Epithelial cell of proximal tubule (primary cell): ENCODE results near the gene SRCAP. TPM values are rescaled to one million over a fixed set of nuclear protein-coding genes. Genes with fewer than 3 reads are reported as not detected.

Experiments used
- DNase-seq: peaks from one replicate; pipeline ENCODE4 v3.0.0-alpha.2; 2011; ENCODE audit warnings: low read depth
- H3K4me3 ChIP-seq: 2 replicates; pipeline ENCODE4 v1.5.1; 2011; ENCODE audit warnings: low read depth, mild to moderate bottlenecking, low read length
- CTCF ChIP-seq: conservative IDR thresholded peaks from 2 replicates; pipeline ENCODE4 v1.5.1; 2012; ENCODE audit warnings: low read depth, mild to moderate bottlenecking, low read length
- total RNA-seq: library from RNA; depleted of rRNA; stranded (reverse); fragments of >200 nt; gene quantifications from 2 replicates; pipeline ENCODE4 v1.2.3, GENCODE V29; 2015

Gene SRCAP
- total RNA-seq, 1 donor from 2014 or later = 11.8 TPM

DNA sequence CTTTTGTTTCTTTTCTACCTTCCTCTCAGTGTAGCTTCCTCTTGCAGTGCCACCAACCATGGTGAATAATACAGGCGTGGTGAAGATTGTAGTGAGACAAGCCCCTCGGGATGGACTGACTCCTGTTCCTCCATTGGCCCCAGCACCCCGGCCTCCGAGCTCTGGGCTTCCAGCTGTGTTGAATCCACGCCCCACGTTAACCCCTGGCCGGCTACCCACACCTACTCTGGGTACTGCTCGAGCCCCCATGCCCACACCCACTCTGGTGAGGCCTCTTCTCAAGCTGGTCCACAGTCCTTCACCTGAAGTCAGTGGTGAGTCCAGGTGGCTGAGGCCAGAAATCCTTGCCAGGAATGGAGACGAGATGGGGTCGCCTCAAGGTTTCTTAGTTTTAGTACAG, 23.9 kb downstream of the SRCAP start:
- TF ChIP-seq CTCF = no peak
- no peak overlapping the region for H3K4me3 ChIP-seq
- DNase-seq = no peak

DNA sequence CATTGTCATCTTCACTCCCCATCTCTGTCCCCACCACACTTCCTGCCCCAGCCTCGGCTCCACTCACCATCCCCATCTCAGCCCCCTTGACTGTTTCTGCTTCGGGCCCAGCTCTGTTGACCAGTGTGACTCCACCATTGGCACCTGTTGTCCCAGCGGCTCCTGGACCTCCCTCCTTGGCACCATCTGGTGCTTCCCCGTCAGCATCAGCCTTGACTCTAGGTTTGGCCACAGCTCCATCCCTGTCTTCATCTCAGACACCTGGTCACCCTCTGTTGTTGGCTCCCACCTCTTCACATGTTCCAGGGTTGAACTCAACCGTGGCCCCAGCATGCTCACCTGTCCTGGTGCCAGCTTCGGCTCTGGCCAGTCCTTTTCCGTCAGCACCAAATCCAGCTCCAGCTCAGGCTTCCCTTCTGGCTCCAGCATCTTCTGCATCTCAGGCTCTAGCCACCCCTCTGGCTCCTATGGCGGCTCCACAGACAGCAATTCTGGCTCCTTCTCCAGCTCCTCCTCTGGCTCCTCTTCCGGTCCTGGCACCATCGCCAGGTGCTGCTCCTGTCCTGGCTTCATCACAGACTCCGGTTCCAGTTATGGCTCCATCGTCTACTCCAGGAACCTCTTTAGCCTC, 24.9 kb downstream of the SRCAP start:
- TF ChIP-seq CTCF = no peak

GRCh38 chr16:30724641-30725417, 25.9 kb downstream of the SRCAP start:
- no peak for DNase-seq
- H3K4me3 ChIP-seq = no peak overlapping the region
- no peak for TF ChIP-seq CTCF

More for the DNA sequence above, 24.9 kb downstream of the SRCAP start:
- no peak for DNase-seq
- no peak overlapping the region for H3K4me3 ChIP-seq

DNA sequence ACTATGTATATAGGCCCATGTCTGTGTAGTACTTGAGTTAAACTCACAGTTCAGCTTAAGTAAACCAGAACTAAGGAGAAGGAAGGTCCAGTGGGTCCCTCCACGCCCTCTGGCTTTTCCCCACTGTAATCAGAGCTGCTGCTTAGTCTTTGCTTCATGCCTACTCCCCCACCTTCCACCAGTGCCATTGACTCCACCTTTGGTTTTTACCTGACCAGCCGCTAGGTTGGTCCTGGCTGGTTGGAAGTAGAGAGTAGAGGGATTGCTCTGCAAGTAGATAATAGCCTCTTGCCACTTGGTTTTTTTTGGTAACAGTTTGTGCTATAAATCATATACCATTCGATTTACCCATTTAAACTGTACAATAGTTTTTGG, 26.4 kb downstream of the SRCAP start:
- no peak for DNase-seq
- H3K4me3 ChIP-seq = no peak overlapping the region
- no peak for TF ChIP-seq CTCF

DNA sequence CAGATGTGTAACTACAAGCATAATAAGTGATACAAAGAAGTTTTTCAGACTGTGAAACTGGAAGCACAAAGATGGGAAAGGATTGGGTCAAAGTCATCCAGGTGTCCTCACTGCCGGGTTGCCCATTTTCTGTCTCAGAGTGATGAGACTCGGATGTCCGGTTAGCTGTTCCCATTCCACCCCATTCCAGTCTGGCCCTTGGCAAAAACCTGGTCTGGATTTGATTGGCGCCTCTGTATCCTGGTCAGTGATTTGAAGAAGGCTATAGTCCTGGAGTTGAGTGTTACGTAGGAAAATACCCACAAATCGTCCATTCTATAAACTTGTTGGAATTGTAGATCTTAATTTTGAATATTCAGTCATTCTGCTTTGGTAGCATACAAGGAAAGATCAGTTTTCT, 29.4 kb downstream of the SRCAP start:
- no peak for DNase-seq

DNA sequence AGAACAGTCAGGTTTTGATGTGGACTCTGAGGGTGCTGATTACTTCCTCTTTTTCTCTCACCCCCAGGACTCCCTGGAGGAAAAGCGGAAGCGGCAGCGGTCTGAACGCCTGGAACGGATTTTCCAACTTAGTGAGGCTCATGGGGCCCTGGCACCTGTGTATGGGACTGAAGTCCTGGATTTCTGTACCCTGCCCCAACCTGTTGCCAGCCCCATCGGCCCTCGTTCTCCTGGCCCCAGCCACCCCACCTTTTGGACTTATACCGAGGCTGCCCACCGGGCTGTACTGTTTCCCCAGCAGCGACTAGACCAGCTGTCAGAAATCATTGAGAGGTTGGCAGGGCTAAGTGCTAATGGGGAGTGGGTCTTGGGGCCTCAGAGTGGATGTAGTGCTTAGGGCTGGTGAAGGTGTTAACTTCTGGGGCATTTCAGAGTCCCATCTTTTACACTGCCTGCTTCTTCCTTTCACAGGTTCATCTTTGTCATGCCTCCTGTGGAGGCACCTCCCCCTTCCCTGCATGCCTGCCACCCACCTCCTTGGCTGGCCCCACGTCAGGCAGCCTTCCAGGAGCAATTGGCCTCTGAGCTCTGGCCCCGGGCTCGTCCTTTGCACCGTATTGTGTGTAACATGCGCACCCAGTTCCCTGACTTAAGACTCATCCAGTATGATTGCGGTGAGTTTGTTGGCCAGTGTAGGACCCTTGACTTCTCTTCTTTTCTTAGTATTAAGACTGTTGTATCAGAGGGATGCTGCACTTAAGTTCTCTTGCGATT, 30.1 kb downstream of the SRCAP start:
- no peak overlapping the region for H3K4me3 ChIP-seq
- no peak for DNase-seq
- TF ChIP-seq CTCF = no peak

More for the DNA sequence above, 29.4 kb downstream of the SRCAP start:
- no peak for TF ChIP-seq CTCF
- H3K4me3 ChIP-seq = no peak overlapping the region
